Measurements from ENCODE around the gene XPR1.

Gene XPR1

GRCh38 chr1:180909005-180909414 is 277.2 kb downstream of the XPR1 start:
- in situ Hi-C loops (cut with MboI; ENCODE audit: low sequenced_read_pairs) = no loop called here

DNA sequence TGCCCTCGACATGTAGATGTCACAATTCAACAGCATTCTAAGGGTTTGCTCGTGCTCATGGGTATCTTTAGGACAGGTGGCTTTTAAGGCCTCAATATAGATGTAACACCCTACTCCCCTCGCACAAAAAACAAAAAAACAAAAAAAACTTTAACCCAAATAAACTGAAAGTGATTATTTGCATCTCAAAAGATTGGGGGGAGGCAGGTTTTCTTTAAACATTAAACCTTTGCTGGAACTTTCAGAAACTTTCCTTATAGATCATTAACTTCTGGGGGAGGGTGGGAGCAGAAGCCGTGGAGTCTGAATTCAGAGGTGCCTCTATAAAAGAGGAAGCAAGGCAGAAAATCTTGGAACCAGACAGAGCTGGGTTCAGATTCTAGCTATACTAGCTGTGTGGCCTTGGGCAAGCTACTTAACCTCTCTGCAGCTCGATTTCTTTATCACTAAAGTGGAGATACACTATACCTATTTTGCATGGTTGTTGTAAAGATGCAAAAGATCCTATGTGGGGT is 277.7 kb downstream of the XPR1 start:
- in situ Hi-C loops (cut with MboI; ENCODE audit: low sequenced_read_pairs) = no loop called here

GRCh38 chr1:180911640-180912191 is 279.9 kb downstream of the XPR1 start:
- in situ Hi-C loops (cut with MboI; ENCODE audit: low sequenced_read_pairs) = no loop called here

DNA sequence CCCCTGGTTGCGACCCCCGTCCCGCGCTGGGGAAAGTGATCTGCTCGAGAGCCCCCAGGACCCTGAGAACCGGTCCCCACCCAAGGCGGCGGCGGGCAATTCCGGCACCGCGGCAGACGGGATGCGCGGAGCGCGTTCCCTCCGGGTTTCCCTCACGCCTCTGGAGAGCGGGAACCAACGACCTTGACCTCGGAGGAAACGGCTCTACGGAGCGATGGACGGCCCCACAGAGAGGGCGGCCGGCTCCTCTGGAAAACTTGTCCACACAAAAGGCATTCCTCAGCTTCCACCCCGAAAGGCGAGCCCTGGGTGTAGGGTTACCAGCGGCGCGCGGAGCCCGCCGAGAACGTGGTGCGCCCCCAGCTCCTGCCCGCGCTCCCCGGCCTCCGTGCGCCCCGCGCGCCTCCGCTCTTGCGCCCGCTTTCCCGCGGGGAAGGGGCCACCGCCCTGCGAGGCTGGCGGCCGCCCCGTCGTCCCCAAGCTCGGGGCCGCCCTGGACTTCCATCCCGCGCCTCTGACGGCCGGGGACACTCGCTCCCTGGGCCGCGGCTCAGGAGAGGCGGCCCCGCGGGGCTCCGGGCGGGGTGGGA is 280.5 kb downstream of the XPR1 start:
- in situ Hi-C loops (cut with MboI; ENCODE audit: low sequenced_read_pairs) = no loop called here

DNA sequence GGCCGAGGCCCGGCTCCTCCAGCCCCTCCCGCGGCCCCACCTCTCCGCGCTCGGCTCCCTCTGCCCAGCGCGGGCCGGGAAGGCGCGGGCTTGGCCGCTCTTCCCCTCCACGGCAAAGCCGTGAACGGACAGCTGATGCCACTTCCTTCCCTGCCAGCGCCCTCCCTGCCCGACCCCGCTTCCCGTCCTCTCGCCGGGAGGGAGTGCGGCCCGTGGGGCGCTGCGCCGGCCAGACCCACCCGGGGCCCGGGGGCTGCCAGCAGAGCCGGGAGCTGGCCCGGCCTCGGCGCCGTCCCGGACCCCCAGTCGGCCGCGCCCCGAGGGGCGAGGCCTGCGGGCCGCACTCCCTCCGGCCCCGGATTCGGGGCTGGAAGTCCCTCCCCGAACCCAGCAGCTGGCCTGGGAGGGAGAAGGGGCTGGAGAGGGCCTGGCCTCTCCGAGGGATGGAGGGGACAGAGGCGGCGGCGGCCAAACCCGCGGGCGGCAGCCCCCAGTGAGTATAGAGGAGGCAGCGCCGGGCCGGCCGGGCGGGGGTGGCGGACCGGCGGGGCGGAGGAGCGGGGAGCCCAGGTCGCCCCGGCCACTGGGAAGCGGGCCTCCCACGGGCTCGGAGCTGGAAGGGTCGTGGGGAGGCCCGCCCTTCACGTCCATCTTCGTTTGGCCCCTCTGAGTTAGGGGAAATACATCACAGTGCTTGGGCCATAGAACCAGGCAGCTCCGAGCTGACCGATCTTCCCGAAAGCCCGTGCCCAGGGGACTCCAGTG is 281.2 kb downstream of the XPR1 start, which contains the start of gene KIAA1614:
TSS of gene KIAA1614 (plus strand) at position 97 of the 765 bp plus-strand sequence. CDS start at position 444, 347 bp downstream.
- in situ Hi-C loops (cut with MboI; ENCODE audit: low sequenced_read_pairs) = no loop called here

DNA sequence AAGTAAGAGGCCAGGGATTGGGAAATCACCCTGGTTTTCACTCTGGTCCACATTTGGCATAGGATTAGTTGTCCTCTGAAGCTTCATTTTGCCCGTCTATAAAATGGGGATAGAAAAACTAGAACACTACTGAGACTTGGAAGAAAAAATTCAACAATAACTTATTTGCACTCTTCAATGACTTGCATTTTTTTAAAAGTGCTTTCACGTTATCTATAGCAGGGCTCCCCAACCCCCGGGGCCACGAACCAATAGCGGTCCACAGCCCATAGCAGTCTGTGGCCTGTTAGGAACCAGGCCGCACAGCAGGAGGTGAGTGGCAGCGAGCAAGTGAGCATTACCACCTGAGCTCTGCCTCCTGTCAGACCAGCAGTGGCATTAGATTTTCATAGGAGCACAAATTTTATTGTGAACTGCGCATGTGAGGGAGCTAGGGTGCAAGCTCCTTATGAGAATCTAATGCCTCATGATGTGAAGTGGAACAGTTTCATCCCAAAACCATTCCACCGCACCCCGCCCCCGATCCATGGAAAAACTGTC is 283.7 kb downstream of the XPR1 start:
- in situ Hi-C loops (cut with MboI; ENCODE audit: low sequenced_read_pairs) = no loop called here

- in situ Hi-C loops (cut with MboI; ENCODE audit: low sequenced_read_pairs) = no loop called here
Observed at GRCh38 chr1:180916012-180916770, 284.4 kb downstream of the XPR1 start.

GRCh38 chr1:180916771-180917170 is 284.9 kb downstream of the XPR1 start:
- in situ Hi-C loops (cut with MboI; ENCODE audit: low sequenced_read_pairs) = no loop called here

DNA sequence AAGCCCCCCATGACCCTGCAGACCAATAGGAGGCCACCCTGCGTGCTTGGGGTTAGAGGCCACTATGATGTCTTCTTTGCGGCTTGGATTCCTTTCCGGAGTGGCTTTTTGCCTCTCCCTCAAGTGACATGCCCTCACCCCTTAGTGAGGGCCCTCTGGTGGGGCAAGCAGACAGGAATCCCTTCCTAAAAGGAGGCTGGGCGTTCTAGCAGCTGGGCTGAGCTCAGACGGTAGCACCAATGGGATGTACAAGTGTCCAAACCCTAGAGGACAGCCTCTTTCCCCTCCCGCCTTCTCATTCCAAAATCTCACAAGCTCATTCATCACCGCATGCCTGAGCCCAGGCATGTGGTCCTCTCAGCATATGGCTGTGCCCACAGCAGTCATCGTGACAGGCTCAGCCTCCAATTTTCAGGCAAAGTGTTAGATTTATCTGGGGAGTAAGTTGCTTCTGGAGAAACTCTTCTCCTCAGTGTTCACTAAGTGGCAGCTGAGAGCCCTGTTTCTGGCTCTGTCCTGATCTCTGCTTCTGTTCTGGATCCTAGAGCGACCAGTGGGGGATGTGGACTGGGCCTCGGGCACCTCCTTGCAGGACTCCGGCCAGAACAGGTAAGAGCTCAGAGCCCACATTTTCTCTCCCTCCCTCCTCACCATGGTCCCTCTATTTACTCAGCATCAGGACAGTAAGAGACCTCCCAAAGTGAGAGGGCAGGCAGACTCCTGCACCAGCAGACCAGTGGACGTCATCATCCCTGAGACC is 285.7 kb downstream of the XPR1 start:
- in situ Hi-C loops (cut with MboI; ENCODE audit: low sequenced_read_pairs) = no loop called here

GRCh38 chr1:180918519-180918918 is 286.7 kb downstream of the XPR1 start:
- in situ Hi-C loops (cut with MboI; ENCODE audit: low sequenced_read_pairs) = no loop called here

GRCh38 chr1:180919183-180919700 is 287.4 kb downstream of the XPR1 start:
- in situ Hi-C loops (cut with MboI; ENCODE audit: low sequenced_read_pairs) = no loop called here

DNA sequence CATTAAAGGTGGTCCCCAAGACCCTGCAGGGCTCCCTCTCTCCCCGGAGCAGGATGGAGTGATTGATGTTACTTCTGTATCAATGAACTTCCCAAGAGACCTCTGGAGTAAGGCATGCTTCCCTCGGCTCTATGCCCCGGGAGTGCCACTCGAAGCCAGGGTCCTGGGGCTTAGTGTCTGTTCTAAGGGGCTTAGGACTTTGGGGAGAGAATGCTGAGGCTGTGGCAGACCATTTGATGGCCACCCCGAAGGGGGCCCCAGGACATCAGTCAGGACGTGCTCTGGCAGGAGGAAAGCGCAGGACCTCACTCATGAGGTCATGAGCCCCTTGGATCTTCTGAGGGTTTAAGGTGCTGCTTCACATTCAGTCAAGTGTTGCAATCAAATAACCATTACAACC is 288.4 kb downstream of the XPR1 start:
- in situ Hi-C loops (cut with MboI; ENCODE audit: low sequenced_read_pairs) = no loop called here

DNA sequence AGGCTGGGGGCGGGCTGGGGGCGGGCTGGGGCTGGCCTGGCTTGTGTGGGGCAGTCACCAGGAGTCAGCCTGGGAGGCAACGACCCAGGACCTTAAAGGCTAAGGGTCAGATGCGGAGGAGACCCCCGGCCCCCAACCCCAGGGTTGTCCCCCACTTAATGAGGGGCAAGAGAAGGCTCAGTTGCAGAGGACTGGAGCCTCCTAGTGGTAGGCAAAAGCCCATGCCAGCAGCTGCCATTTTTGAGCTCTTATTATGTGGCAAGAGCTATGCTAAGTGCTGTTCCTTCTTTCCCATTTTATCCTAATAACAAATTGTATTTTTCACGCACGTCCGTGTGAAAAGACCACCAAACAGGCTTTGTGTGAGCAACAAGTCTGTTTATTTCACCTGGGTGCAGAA is 288.9 kb downstream of the XPR1 start:
- in situ Hi-C loops (cut with MboI; ENCODE audit: low sequenced_read_pairs) = no loop called here

- in situ Hi-C loops (cut with MboI; ENCODE audit: low sequenced_read_pairs) = no loop called here
Observed at GRCh38 chr1:180921386-180921785, 289.6 kb downstream of the XPR1 start.

DNA sequence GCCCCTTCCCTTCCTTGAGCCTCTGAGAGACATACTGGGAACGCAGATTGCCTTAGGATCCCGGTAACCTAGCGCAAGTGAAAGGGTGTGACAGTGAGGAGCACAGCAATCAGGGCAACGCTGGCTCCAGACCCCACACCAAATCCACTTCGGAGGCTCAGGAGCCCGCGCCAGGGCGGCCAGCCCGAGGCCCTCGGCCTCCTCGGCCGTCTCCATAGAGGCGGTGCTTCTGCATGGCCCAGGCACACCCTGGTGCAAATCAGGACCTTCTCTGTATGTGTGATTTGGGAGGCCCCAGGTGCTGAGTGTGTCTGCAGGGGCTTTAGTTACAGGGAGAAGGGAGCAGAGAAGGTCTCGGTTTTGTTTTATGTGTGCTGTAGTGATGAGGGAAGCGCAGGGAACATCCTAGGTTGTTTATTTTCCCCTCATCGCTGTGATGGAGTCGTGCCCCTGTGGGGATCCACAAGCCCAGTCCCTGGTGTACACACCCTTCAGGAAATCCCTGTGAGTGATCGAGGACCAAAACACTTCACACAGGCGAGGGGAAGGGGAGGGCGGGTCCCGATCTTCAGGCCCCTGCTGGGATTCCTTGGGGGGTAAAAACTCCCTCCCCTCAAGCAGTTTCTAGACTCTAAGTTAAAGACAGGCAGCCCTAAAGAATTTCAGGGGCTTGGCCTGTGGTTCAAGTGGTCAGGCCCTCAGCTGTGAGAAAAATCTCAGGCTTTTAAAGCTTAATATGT is 290.2 kb downstream of the XPR1 start:
- in situ Hi-C loops (cut with MboI; ENCODE audit: low sequenced_read_pairs) = no loop called here

- in situ Hi-C loops (cut with MboI; ENCODE audit: low sequenced_read_pairs) = no loop called here
Observed at GRCh38 chr1:180922631-180923015, 290.8 kb downstream of the XPR1 start.

GRCh38 chr1:180923021-180923841 is 291.4 kb downstream of the XPR1 start:
- in situ Hi-C loops (cut with MboI; ENCODE audit: low sequenced_read_pairs) = no loop called here

- in situ Hi-C loops (cut with MboI; ENCODE audit: low sequenced_read_pairs) = no loop called here
Observed at GRCh38 chr1:180923887-180924286, 292.1 kb downstream of the XPR1 start.

DNA sequence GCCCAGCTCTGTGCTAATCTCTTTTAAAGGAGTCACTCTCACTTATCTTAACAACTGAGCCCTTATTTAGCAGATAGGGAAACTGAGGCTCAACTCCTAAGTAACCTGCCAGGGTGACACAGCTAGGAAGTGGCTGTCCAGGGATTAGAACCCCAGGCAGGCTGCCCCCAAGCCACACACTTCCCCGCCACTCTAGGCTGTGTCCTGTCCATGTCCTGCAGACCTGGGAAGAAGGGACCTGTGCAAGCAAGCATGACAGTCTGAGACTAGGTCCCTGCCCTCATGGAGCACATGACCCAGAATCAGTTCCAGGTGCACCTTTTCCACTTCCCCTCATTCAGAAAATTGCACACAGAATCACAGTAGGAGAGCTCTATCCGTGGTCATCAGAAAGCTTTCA is 293.1 kb downstream of the XPR1 start:
- in situ Hi-C loops (cut with MboI; ENCODE audit: low sequenced_read_pairs) = no loop called here
